Central memory CD8-positive, alpha-beta T cell (primary cell): ENCODE measurements around the gene FGF14.

ENCODE experiments used
- ATAC-seq: fragments of 150-1000 bp; cut with Tn5 transposase; replicated peaks from 2 replicates; pipeline ENCODE4 v1.10.0; 2022; ENCODE audit warnings: mild to moderate bottlenecking, moderate FRiP score, moderate number of reproducible peaks; ENCODE audit not compliant: poor library complexity, severe bottlenecking; ENCODE audit errors: extremely low read depth
- DNase-seq, 2 donors: peaks; one replicate each; pipeline ENCODE4 v3.0.0; 2021; ENCODE audit warnings: low spot score in 2 of 2
- H3K27ac Mint-ChIP-seq: one replicate; pipeline ENCODE4 v1.8.0; 2022; ENCODE audit warnings: low read depth, mild to moderate bottlenecking, moderate library complexity, mixed read lengths
- H3K27me3 Mint-ChIP-seq: one replicate; pipeline ENCODE4 v1.8.0; 2022; ENCODE audit warnings: mixed read lengths
- H3K36me3 Mint-ChIP-seq: one replicate; pipeline ENCODE4 v1.8.0; 2022; ENCODE audit warnings: mild to moderate bottlenecking, moderate library complexity, mixed read lengths; ENCODE audit not compliant: insufficient read depth
- H3K4me1 Mint-ChIP-seq: one replicate; pipeline ENCODE4 v1.8.0; 2022; ENCODE audit warnings: mixed read lengths
- H3K4me3 Mint-ChIP-seq: one replicate; pipeline ENCODE4 v1.8.0; 2022; ENCODE audit warnings: mild to moderate bottlenecking, moderate library complexity, mixed read lengths
- H3K9me3 Mint-ChIP-seq: one replicate; pipeline ENCODE4 v1.8.0; 2022; ENCODE audit warnings: mixed read lengths

The FGF14 gene

DNA sequence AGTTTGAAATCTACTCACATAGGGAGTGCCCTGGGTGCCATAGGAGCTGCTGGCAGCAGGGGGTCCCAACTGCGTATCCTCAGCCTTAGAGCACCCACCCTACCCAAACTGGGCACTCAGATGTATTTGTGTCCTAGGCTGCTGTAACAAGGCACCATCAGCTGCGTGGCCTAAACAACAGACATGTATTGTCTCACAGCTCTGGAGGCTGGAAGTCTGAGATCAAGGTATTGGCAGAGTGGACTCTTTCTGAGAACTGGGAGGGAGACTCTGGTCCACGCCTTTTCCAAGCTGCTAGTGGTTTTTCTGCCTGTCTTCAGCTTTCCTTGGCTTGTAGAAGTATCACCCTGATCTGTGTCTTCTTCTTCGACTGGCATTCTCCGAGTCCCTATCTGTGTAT is 83.6 kb downstream of the FGF14 start:
- DNase-seq (no peak), ATAC-seq (no peak)
- H3K36me3 Mint-ChIP-seq: no peaks in the 10 kb centered on the region
- no peak overlapping the region for H3K27ac Mint-ChIP-seq
- H3K4me1 Mint-ChIP-seq: no peaks in the 10 kb centered on the region
- H3K4me3 Mint-ChIP-seq: no peak overlapping the region
- H3K27me3 Mint-ChIP-seq: no peaks in the 10 kb centered on the region
- H3K9me3 Mint-ChIP-seq: no peaks in the 10 kb centered on the region

DNA sequence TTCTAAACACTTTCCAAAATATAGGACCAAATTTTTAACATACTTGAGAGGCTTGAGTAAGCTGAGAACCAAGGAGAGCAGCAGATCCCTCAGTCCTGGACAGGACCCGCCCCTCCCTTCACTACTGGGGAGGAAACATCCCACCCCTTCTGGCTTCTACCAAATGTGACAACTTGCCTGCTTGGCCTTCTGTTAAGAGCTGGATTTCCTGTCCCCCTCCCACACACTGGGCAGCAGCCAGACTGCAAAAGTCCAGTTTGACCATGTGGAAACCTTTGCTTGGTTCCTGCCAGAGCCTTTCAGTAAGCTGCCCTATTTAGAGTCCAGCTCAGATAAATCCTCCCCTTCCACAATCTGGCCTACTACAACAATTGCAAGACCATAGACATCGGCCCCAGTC is 84.3 kb downstream of the FGF14 start:
- DNase-seq (no peak), ATAC-seq (no peak)
- no peaks in the 10 kb centered on the region for H3K27me3 Mint-ChIP-seq
- H3K4me1 Mint-ChIP-seq: no peaks in the 10 kb centered on the region
- H3K9me3 Mint-ChIP-seq: no peaks in the 10 kb centered on the region
- H3K27ac Mint-ChIP-seq: no peak overlapping the region
- no peak overlapping the region for H3K4me3 Mint-ChIP-seq
- H3K36me3 Mint-ChIP-seq: no peaks in the 10 kb centered on the region

DNA sequence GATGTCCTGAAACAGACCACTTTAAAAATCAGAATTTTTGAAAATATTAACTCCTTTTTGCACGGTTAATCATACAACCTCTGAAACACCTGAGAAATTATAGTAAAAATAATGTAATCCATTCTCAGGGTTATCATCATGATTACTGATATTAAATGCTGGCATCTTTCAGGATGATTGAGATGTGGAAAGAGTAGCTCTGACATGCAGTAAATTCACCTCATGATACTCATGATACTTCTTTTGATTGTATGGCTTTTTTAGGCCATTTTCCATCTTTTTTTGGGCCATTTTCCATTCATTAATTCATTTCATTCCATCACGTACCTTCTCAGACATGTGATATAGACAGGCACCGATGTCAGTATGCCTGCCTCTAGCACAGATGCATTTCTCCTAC is 85.1 kb downstream of the FGF14 start:
- ATAC-seq (no peak), DNase-seq (no peak)
- no peaks in the 10 kb centered on the region for H3K36me3 Mint-ChIP-seq
- H3K9me3 Mint-ChIP-seq: no peaks in the 10 kb centered on the region
- H3K4me1 Mint-ChIP-seq: no peaks in the 10 kb centered on the region
- no peaks in the 10 kb centered on the region for H3K27me3 Mint-ChIP-seq
- no peak overlapping the region for H3K4me3 Mint-ChIP-seq
- H3K27ac Mint-ChIP-seq: no peak overlapping the region

DNA sequence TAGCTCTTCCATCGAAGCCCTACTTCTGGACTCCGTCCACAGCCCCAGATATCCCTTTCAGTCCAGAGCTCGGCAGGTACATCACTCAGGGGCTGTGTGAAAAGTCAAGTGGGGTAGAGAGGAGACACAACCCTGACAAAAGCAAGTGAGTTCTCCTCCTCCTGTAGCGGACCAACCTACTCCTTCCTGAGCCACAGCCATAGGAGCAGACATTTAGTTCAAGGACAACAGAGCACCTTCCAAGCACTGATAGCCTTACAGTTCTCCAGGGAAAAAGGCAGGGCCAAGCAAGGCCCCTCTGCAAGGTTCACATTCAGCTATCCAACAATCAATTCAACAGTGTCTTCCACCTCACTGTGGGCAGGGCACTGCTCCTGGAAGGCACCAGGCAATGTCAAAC is 89.0 kb downstream of the FGF14 start:
- no peaks in the 10 kb centered on the region for H3K36me3 Mint-ChIP-seq
- H3K27ac Mint-ChIP-seq: no peak overlapping the region
- ATAC-seq (no peak), DNase-seq (no peak)
- H3K4me1 Mint-ChIP-seq: no peaks in the 10 kb centered on the region
- no peaks in the 10 kb centered on the region for H3K27me3 Mint-ChIP-seq
- H3K9me3 Mint-ChIP-seq: no peaks in the 10 kb centered on the region
- no peak overlapping the region for H3K4me3 Mint-ChIP-seq

DNA sequence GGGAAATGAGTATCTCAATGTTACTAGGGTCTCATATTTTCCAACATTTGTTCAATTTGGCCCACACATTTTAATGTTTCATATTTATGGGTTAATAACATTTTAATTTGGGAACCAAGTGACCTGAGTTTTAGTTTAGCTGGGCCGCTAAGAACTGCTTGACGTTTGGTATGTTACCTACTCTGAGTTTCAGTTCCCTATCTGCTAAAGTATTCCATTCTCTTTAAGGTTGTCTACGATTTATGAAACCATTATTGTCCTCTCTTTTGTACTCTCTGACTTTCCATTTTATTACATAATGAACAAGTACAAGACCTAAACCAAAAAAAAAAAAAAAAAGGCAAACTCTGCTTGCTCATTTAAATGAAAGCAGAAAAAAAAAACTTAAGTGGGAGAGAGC is 89.9 kb downstream of the FGF14 start:
- no peak for DNase-seq
- no peaks in the 10 kb centered on the region for H3K27me3 Mint-ChIP-seq
- no peaks in the 10 kb centered on the region for H3K36me3 Mint-ChIP-seq
- no peaks in the 10 kb centered on the region for H3K4me1 Mint-ChIP-seq
- no peak for ATAC-seq
- H3K9me3 Mint-ChIP-seq: no peaks in the 10 kb centered on the region
- no peak overlapping the region for H3K4me3 Mint-ChIP-seq
- H3K27ac Mint-ChIP-seq: no peak overlapping the region

DNA sequence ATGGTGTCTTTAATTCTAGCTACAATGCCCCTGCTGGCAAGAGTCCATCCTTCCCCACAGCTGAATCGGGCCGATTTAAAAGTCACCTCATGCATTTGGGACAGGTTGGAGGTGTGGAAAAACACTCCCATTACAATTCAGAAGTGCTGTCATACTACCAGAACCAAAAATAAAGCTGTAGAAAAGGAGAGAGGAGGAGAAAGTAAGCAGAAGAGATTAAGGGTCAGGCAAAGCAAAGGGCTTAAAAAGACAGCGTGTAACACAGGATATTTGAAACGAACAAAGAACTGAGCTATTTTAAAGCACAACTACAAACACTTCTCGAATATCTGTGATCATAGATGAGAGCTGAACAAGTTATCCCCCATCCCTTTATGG is 90.4 kb downstream of the FGF14 start:
- Mint-ChIP-seq H3K27me3 (no peaks in the 10 kb centered on the region), H3K27ac (no peak overlapping the region), H3K9me3 (no peaks in the 10 kb centered on the region), H3K4me3 (no peak overlapping the region), H3K4me1 (no peaks in the 10 kb centered on the region), H3K36me3 (no peaks in the 10 kb centered on the region)
- DNase-seq: no peak
- ATAC-seq: no peak

DNA sequence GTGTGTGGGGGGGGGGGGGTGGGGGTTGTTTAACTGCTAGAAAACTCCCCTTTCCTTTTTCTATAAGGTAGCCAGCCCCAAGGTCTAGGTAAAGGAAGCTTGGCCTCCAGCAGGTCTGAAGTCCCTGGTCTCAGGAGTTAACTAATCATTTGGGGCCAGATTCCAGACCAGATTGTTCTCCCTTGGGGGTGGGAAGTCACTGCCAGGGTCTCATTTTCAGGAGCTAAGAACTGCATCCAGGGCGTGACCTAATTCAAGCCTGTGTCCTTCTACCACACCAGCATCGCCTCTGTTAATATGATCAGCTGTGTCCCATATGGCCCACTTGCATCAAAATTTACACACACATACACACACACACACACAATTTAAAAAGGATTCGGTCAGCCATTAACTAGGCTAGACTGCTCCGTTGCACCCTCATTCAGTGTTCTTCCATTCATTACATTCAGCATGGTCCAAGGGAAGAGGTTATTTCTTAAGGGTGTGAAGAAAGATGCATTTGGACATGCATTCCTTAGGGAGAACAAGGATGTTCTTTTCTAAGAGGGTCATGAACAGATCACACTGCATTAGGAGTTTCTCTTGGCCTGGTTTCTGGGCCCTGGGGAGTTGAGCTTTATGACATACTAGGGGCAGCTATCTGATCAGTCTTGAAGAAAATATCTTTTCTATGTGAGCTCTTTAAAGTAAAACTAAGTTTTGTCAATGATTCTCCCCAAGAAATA is 91.0 kb downstream of the FGF14 start:
- ATAC-seq (no peak), DNase-seq (no peak)
- no peaks in the 10 kb centered on the region for H3K36me3 Mint-ChIP-seq
- H3K9me3 Mint-ChIP-seq: no peaks in the 10 kb centered on the region
- no peak overlapping the region for H3K27ac Mint-ChIP-seq
- no peaks in the 10 kb centered on the region for H3K4me1 Mint-ChIP-seq
- H3K4me3 Mint-ChIP-seq: no peak overlapping the region
- no peaks in the 10 kb centered on the region for H3K27me3 Mint-ChIP-seq

DNA sequence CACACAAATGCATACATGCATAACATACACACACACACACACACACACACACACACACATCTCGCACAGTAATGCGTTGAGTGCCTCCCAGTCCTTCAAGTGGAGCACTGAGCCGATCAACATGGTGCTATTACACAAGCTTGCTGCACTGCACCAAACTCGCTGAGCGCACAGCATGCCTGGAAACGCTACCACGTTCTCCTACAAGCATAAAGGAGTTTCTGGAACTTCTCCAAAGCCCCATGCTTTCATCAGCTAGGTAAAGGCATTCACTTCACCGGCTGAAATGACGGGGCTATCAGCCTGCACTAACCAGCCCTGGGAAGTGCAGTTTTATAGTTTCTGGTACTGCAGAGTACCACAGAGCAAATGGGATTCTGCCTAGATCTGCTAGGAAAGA is 92.7 kb downstream of the FGF14 start:
- H3K27ac Mint-ChIP-seq: no peak overlapping the region
- H3K4me1 Mint-ChIP-seq: no peaks in the 10 kb centered on the region
- no peaks in the 10 kb centered on the region for H3K36me3 Mint-ChIP-seq
- no peak for DNase-seq
- no peak for ATAC-seq
- no peaks in the 10 kb centered on the region for H3K27me3 Mint-ChIP-seq
- no peak overlapping the region for H3K4me3 Mint-ChIP-seq
- H3K9me3 Mint-ChIP-seq: no peaks in the 10 kb centered on the region

DNA sequence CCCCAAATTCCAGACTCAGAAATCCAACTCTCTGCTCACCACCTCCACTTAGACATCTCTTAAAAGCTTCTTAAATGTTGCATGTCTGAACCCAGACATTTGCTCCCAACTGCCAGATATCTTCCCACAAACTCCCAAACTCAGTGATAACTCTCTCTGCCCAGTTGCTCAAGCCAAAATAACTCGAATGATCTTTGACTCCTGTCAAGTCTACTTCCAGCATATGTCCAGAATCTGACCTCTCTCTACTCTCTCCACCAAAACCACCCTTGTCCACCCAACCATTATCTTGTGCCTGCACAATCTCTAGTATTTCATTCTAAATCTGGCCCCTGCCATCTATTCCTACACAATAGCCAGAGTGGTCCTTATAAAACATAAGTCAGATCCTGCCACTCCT is 99.3 kb downstream of the FGF14 start:
- no peak overlapping the region for H3K27ac Mint-ChIP-seq
- no peaks in the 10 kb centered on the region for H3K9me3 Mint-ChIP-seq
- no peak overlapping the region for H3K4me3 Mint-ChIP-seq
- ATAC-seq (no peak), DNase-seq (no peak)
- no peaks in the 10 kb centered on the region for H3K36me3 Mint-ChIP-seq
- no peaks in the 10 kb centered on the region for H3K4me1 Mint-ChIP-seq
- H3K27me3 Mint-ChIP-seq: no peaks in the 10 kb centered on the region

DNA sequence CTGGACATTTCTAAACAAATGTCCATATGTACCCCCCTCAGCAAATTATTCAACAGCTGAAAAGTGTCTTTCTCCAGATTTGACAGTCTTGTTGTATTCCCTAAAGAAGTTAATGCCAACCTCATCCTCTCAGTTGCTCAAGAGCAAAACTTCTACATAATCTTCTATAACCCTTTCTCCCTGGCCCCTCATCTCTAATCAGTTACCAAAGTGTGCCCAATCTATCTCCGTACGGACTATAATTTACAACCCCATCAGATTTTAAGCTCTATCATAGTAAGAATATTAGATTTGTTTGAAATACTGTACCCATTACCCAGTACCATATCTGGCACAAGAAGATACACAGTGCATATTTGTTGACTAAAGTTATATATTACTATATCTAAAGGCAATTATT is 101.5 kb downstream of the FGF14 start:
- Mint-ChIP-seq H3K9me3 (no peaks in the 10 kb centered on the region), H3K27me3 (no peaks in the 10 kb centered on the region), H3K4me1 (no peaks in the 10 kb centered on the region), H3K36me3 (no peaks in the 10 kb centered on the region), H3K4me3 (no peak overlapping the region), H3K27ac (no peak overlapping the region)
- no peak for ATAC-seq
- DNase-seq: no peak

DNA sequence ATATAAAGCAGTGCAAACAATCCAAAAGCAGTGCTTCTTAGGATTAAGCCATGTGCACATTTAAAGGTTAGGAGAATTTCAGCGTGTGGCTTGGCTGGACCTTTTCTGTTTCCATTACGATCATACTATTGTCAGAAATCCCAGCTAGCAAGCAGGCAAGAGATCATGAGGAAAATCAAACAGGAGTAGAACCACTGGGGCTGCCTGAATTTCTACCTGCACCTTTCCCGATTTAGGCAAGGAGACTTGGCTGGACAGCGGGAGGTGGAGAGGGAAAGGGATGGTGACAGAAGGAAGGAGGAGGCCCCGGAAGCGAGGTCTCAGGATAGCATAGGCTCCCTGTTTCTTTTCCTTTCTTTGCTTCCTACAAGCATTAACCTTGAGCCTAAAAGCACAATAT is 102.5 kb downstream of the FGF14 start:
- no peak for ATAC-seq
- no peak overlapping the region for H3K27ac Mint-ChIP-seq

DNA sequence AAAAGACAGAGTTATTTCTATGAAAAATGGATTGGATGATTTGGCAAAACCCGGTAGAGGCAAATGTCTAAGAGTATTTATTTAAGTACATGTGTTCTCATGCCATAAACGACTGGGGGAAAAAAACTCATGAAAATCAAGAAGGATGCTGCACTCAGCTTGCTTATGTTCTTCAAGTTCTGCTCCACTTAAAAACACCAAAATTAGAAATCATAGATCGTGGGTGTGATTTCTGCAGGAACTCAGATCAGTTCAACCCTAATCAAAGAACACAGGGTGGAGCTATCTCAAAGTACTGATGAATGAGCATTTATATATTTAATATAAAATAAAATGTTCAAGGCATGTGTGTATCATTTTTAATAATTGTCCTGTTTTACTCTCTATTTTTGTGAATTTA is 103.8 kb downstream of the FGF14 start:
- Mint-ChIP-seq H3K4me3 (no peak overlapping the region), H3K27ac (no peak overlapping the region), H3K4me1 (no peaks in the 10 kb centered on the region), H3K9me3 (no peaks in the 10 kb centered on the region), H3K27me3 (no peaks in the 10 kb centered on the region), H3K36me3 (no peaks in the 10 kb centered on the region)
- ATAC-seq (no peak), DNase-seq (no peak)

More for the DNA sequence above, 102.5 kb downstream of the FGF14 start:
- Mint-ChIP-seq H3K27me3 (no peaks in the 10 kb centered on the region), H3K36me3 (no peaks in the 10 kb centered on the region), H3K9me3 (no peaks in the 10 kb centered on the region), H3K4me3 (no peak overlapping the region), H3K4me1 (no peaks in the 10 kb centered on the region)
- DNase-seq: no peak

DNA sequence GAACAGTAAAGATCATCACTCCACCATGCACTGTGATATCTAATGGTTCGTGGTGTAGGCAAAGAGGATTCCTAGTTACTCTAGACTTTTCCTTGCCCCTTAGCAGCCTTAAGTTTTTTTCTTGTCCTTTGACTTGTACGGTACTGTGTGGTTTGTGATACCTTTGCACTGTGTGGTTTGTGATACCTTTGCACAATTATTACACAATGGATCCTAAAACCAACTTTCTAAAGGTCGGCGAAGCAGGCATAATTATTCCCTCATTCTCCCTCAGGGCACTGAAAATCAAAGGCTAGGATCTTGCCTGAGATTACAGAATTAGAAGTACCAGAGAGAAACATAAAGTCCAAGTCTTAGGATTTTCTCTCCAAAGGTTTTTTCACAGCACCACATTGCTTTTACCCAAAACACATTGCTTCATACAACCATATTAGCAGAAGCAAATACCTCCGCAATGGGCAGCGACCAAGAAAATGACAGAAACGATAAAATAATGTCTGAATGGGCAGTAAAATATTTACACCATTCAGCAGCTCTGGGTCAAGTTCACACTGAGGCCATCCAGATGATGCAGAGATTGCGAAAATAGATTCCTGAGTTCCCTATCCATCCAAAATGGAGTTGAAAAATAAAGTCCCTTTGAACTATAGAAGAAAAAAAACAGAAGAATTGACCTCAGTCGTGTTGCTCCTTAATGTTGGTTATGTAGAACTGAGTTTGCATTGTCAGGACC is 106.4 kb downstream of the FGF14 start:
- no peak overlapping the region for H3K4me3 Mint-ChIP-seq
- no peaks in the 10 kb centered on the region for H3K4me1 Mint-ChIP-seq
- no peaks in the 10 kb centered on the region for H3K27me3 Mint-ChIP-seq
- ATAC-seq: no peak
- DNase-seq: no peak
- no peak overlapping the region for H3K27ac Mint-ChIP-seq
- H3K9me3 Mint-ChIP-seq: no peaks in the 10 kb centered on the region
- no peaks in the 10 kb centered on the region for H3K36me3 Mint-ChIP-seq
